Heart left ventricle (tissue), 16 donors: ENCODE results near the gene BDP1. TPM values are rescaled to one million over a fixed set of nuclear protein-coding genes. Genes with fewer than 3 reads are reported as not detected.
"Not testable (repeated sequence)": the region's sequence is repeated elsewhere in the genome, so short reads cannot be mapped to it uniquely, and the experiment has no call there.

Experiments used
- ATAC-seq, 4 donors: fragments of 200-7000 bp; cut with Tn5 transposase; one replicate each; pipeline ENCODE4 v1.9.1; 2020 to 2022; ENCODE audit warnings: moderate library complexity in 4 of 4, mild to moderate bottlenecking in 3 of 4, moderate number of reproducible peaks in 1 of 4
- DNase-seq, 5 donors: peaks; one replicate each; pipeline ENCODE4 v3.0.0-alpha.2; 2020
- H3K27ac ChIP-seq, 12 donors: fragments of 200-600 bp; sonication (generic) in 4 of 12; one replicate each; pipeline versions ENCODE4 v1.5.0 to v1.8.0; 2016 to 2022; ENCODE audit warnings: mild to moderate bottlenecking in 2 of 12
- H3K27me3 ChIP-seq, 9 donors: fragments of 200-600 bp; sonication (generic) in 2 of 9; one replicate each; pipeline versions ENCODE4 v1.5.1 to v1.8.0; 2016 to 2022; ENCODE audit warnings: mild to moderate bottlenecking in 3 of 9
- H3K36me3 ChIP-seq, 9 donors: fragments of 200-600 bp; sonication (generic) in 2 of 9; one replicate each; pipeline versions ENCODE4 v1.5.0 to v1.8.0; 2018 to 2022; ENCODE audit warnings: mild to moderate bottlenecking in 2 of 9
- H3K4me1 ChIP-seq, 12 donors: fragments of 200-600 bp; sonication (generic) in 4 of 12; one replicate each; pipeline versions ENCODE4 v1.5.0 to v1.8.0; 2016 to 2022; ENCODE audit warnings: mild to moderate bottlenecking in 3 of 12
- H3K4me3 ChIP-seq, 12 donors: fragments of 200-600 bp; sonication (generic) in 4 of 12; one replicate each; pipeline versions ENCODE4 v1.5.0 to v1.8.0; 2017 to 2022; ENCODE audit warnings: mild to moderate bottlenecking in 9 of 12, moderate library complexity in 4 of 12
- H3K9me3 ChIP-seq, 12 donors: fragments of 200-600 bp; sonication (generic) in 4 of 12; one replicate each; pipeline versions ENCODE4 v1.5.0 to v1.8.0; 2016 to 2022; ENCODE audit warnings: mild to moderate bottlenecking in 1 of 12
- CTCF ChIP-seq, 12 donors: fragments of 200-600 bp; sonication (generic) in 4 of 12; IDR thresholded peaks; one replicate each; pipeline versions ENCODE4 v1.5.0 to v1.8.0; 2018 to 2022; ENCODE audit warnings: antibody characterized with exemption in 12 of 12, mild to moderate bottlenecking in 5 of 12
- POLR2A ChIP-seq, 2 donors: fragments of 450-650 bp; IDR thresholded peaks; one replicate each; pipeline ENCODE4 v1.6.1; 2017; ENCODE audit warnings: antibody characterized with exemption in 2 of 2, mild to moderate bottlenecking in 2 of 2, moderate library complexity in 2 of 2
- WGBS, 4 donors: extraction: QIAGEN DNeasy Blood & Tissue Kit in 2 of 4; methylation state at CpG; one replicate each; pipeline versions ENCODE4 v1.1.5 to v1.1.7; 2013 to 2018; 5-methylcytosine and 5-hydroxymethylcytosine counted together
- intact Hi-C, 10 donors: fragments of 100-400 bp; cut with DNase I; formaldehyde crosslinking; loops; one replicate each; pipeline versions ENCODE4 v1.11.1 to v1.14.2; 2022
- polyA plus RNA-seq, 2 donors: library from polyadenylated mRNA; stranded (reverse); fragments of 200-250 nt; gene quantifications; one replicate each; pipeline ENCODE4 v1.2.3, GENCODE V29; 2013
- total RNA-seq, 9 donors: library from RNA; depleted of rRNA in 2 of 9; stranded (reverse); fragments of >200 nt in 2 of 9; fragmentation: NEBNext Ultra II Directional in 3 of 9; extraction: Animal tissue kit (Norgen Biotek cat#: 25700) in 3 of 9; gene quantifications; one replicate each; pipeline versions ENCODE4 v1.1.0 to v1.2.4, GENCODE V29; 2016 to 2023
- donor health status: ischemic (EF 13 %, LVEDD 7.1; RV severe dilation, severe dysfunction).
- donor health status: healthy with polysubstance abuse.
- donor health status: DM: no; HTN: yes; CAD: no.
- donor health status: DM: no; HTN: no; CAD: no.
- donor health status: ischemic (EF 25% LVEDD 6.9; RV normal size, moderate dysfunction).
- donor health status: ischemic (EF 25% LVEDD 5.7; RV mildly dilated, moderate dysfunction).
- donor health status: healthy.
- donor health status: DM: yes; HTN: yes; CAD: no.
- donor health status: ischemic (EF 35%, LVEDD 5.7; RV mildly dilated, moderate dysfunction).
- donor health status: nonischemic (EF 11% LVEDD 7.7; RV severe dilation, severe dysfunction).
- donor health status: DM: yes; HTN: yes; CAD: no.
- donor health status: PGD.
- donor health status: ischemic (EF 29% LVEDD 5.4; RV normal size, mild dysfunction).
- donor health status: nonischemic (EF 23%, LVEDD 6.1; RV moderate dilation, normal function).

BDP1 gene
- total and polyA plus RNA-seq, 11 donors, result 9.9 to 18.3 (median 16.6) TPM

- ATAC-seq (peak; percentile 68 to 85 (median 82)), DNase-seq (no peak)
- Histone ChIP-seq H3K36me3 (peaks cover 0 to 4% (median under 1%) of the 10 kb centered on the region in 9 donors), H3K4me3 (no peak overlapping the region), H3K27me3 (no peaks in the 10 kb centered on the region), H3K4me1 (peaks cover 0 to 8% (median 0%) of the 10 kb centered on the region in 12 donors), H3K27ac (no peak overlapping the region), H3K9me3 (no peaks in the 10 kb centered on the region)
- 44 to 62% (median 54%) methylated on average over 7 of the region's 7 CpGs for WGBS, 4 donors
- TF ChIP-seq POLR2A (IDR thresholded peaks at IDR 0.05) (no peak), CTCF (IDR thresholded peaks at IDR 0.05) (peak in 9 of 12 donors; percentile 5 to 38 (median 27))
- intact Hi-C loops, result loop anchor here (2.0 to 5.0 kb wide), 2 partner anchors 184 to 185 kb away; no protein-coding TSS in a partner anchor
Observed at GRCh38 chr5:71573591-71573990, 118.1 kb downstream of the BDP1 start.

GRCh38 chr5:71575588-71575987 is 120.1 kb downstream of the BDP1 start:
- H3K4me3 ChIP-seq, intact Hi-C loops, H3K9me3 ChIP-seq, DNase-seq, ATAC-seq, H3K4me1 ChIP-seq, H3K27me3 ChIP-seq, H3K27ac ChIP-seq, H3K36me3 ChIP-seq: not testable (repeated sequence)
- WGBS, 4 donors, result 95 to 99% (median 95%) methylated on average over 4 of the region's 4 CpGs

GRCh38 chr5:71576241-71576640 is 120.8 kb downstream of the BDP1 start:
- 89 to 99% (median 97%) methylated on average over 3 of the region's 3 CpGs for WGBS, 4 donors
- Histone ChIP-seq H3K27me3 (no peaks in the 10 kb centered on the region), H3K4me1 (peaks cover 0 to 8% (median 0%) of the 10 kb centered on the region in 12 donors), H3K9me3 (no peaks in the 10 kb centered on the region), H3K27ac (no peak overlapping the region), H3K36me3 (no peaks in the 10 kb centered on the region), H3K4me3 (no peak overlapping the region)
- intact Hi-C loops, result no loop called here
- ATAC-seq, result no peak
- no peak for DNase-seq
- TF ChIP-seq CTCF (IDR thresholded peaks at IDR 0.05) (no peak), POLR2A (IDR thresholded peaks at IDR 0.05) (no peak)

- H3K4me1 ChIP-seq, intact Hi-C loops, H3K4me3 ChIP-seq, H3K27ac ChIP-seq, ATAC-seq, H3K9me3 ChIP-seq, H3K36me3 ChIP-seq, DNase-seq, H3K27me3 ChIP-seq: not testable (repeated sequence)
- WGBS, 4 donors, result 82 to 96% (median 94%) methylated on average over 6 of the region's 6 CpGs
Observed at GRCh38 chr5:71577839-71578238, 122.4 kb downstream of the BDP1 start.

- intact Hi-C loops, result no loop called here
- peaks cover 0 to 14% (median 8%) of the 10 kb centered on the region in 12 donors for H3K4me1 ChIP-seq
- no peaks in the 10 kb centered on the region for H3K27me3 ChIP-seq
- H3K27ac ChIP-seq, result no peak overlapping the region
- DNase-seq, result no peak
- H3K4me3 ChIP-seq, result no peak overlapping the region
- 78 to 86% (median 82%) methylated on average over 4 of the region's 4 CpGs for WGBS, 4 donors
- no peaks in the 10 kb centered on the region for H3K9me3 ChIP-seq
- TF ChIP-seq POLR2A (IDR thresholded peaks at IDR 0.05) (no peak), CTCF (IDR thresholded peaks at IDR 0.05) (no peak)
- no peaks in the 10 kb centered on the region for H3K36me3 ChIP-seq
- no peak for ATAC-seq
Observed at GRCh38 chr5:71582945-71583584, 127.6 kb downstream of the BDP1 start.
